Panc1 (cell line): ENCODE data around the gene KIF17.

Experiments used
- SIN3A ChIP-seq: IDR thresholded peaks from 2 replicates; pipeline ENCODE4 v1.6.1; 2012; ENCODE audit warnings: low read depth, mild to moderate bottlenecking, low read length, moderate library complexity, borderline replicate concordance; ENCODE audit not compliant: insufficient read depth
- TF ChIP-seq, protein P1 (sequence below): fragments of 450-650 bp; IDR thresholded peaks from 2 replicates; pipeline ENCODE4 v1.5.1; 2017; ENCODE audit warnings: mild to moderate bottlenecking

DNA sequence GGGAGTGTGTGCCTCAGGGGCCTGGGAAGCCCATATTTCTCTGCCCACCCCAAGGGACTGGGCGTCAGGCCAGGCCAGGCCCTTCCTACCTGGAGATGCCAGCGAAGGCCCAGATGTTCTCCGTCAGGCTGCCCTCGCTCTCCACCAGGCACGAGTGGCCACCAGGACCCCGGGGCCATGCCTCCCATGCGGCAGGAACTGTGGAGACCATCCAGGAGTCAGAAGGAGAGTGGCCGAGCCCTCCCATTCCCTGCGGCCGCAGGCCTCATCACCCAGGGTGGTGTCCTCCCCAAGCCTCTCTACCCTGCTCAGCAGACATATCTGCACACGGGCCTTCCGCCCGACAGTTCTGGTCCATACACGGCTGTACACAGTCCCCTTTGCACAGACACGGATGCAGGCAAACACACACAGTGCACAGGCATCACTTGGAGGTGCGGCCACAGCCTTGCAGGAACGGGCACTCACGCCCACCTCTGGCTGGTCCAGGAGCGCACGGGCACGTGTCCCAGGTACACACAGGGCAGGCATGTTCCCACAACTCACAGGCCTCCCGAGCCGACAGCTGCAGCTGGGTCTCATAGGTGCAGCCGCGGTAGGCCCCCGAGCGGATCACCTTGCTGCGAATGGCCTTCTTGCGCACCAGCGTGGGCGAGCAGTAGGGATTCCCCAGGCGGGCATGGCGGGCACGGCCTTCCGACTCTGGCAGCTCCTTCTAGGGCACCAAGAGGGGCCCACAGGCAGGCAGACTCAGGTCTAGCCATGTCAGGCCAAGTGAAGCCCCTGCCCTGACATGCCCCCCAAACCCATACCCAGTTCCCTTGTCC is 5.9 kb upstream of the KIF17 start:
- TF ChIP-seq, protein P1, sequence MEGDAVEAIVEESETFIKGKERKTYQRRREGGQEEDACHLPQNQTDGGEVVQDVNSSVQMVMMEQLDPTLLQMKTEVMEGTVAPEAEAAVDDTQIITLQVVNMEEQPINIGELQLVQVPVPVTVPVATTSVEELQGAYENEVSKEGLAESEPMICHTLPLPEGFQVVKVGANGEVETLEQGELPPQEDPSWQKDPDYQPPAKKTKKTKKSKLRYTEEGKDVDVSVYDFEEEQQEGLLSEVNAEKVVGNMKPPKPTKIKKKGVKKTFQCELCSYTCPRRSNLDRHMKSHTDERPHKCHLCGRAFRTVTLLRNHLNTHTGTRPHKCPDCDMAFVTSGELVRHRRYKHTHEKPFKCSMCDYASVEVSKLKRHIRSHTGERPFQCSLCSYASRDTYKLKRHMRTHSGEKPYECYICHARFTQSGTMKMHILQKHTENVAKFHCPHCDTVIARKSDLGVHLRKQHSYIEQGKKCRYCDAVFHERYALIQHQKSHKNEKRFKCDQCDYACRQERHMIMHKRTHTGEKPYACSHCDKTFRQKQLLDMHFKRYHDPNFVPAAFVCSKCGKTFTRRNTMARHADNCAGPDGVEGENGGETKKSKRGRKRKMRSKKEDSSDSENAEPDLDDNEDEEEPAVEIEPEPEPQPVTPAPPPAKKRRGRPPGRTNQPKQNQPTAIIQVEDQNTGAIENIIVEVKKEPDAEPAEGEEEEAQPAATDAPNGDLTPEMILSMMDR, result no peak
- no peak for TF ChIP-seq SIN3A
